Fibroblast of skin of right quadriceps (primary cell): ENCODE measurements around the gene ANKRD9.
"Not testable (repeated sequence)": the region's sequence is repeated elsewhere in the genome, so short reads cannot be mapped to it uniquely, and the experiment has no call there.

Experiments
- DNase-seq: peaks from one replicate; pipeline ENCODE4 v3.0.0-alpha.2; 2013

The ANKRD9 gene

GRCh38 chr14:102537981-102538601 is 28.5 kb upstream of the ANKRD9 start:
- DNase-seq: no peak

- peak; percentile 50 for DNase-seq
Measured at GRCh38 chr14:102532204-102532658, 22.7 kb upstream of the ANKRD9 start.

- DNase-seq: no peak
Measured at GRCh38 chr14:102530828-102531478, 21.4 kb upstream of the ANKRD9 start.

GRCh38 chr14:102528431-102529170 is 19.0 kb upstream of the ANKRD9 start:
- DNase-seq: no peak

- DNase-seq: no peak
Measured at GRCh38 chr14:102525929-102526497, 16.4 kb upstream of the ANKRD9 start.

- peak; percentile 64 for DNase-seq
Measured at GRCh38 chr14:102525219-102525928, 15.8 kb upstream of the ANKRD9 start.

- DNase-seq: peak; percentile 99
Measured at GRCh38 chr14:102524451-102525218, 15.1 kb upstream of the ANKRD9 start.

- DNase-seq: no peak
Measured at GRCh38 chr14:102523569-102524450, 14.2 kb upstream of the ANKRD9 start.

GRCh38 chr14:102523200-102523568 is 13.6 kb upstream of the ANKRD9 start:
- no peak for DNase-seq

- not testable (repeated sequence) for DNase-seq
Measured at GRCh38 chr14:102519709-102520108, 10.1 kb upstream of the ANKRD9 start.

GRCh38 chr14:102518063-102518648 is 8.6 kb upstream of the ANKRD9 start:
- no peak for DNase-seq

GRCh38 chr14:102517392-102518062 is 8.0 kb upstream of the ANKRD9 start:
- no peak for DNase-seq

GRCh38 chr14:102516531-102517391 is 7.2 kb upstream of the ANKRD9 start:
- DNase-seq: no peak

GRCh38 chr14:102514987-102515733 is 5.6 kb upstream of the ANKRD9 start:
- no peak for DNase-seq

- no peak for DNase-seq
Measured at GRCh38 chr14:102513899-102514772, 4.6 kb upstream of the ANKRD9 start.

- DNase-seq: no peak
Measured at GRCh38 chr14:102512793-102513300, 3.3 kb upstream of the ANKRD9 start.

GRCh38 chr14:102511538-102511937 is 2.0 kb upstream of the ANKRD9 start:
- DNase-seq: no peak
